ENCODE data around the gene UBXN11.
"Not testable (repeated sequence)": the region's sequence is repeated elsewhere in the genome, so short reads cannot be mapped to it uniquely, and the experiment has no call there.

UBXN11 gene

GRCh38 chr1:26307966-26308899, 1.8 kb upstream of the UBXN11 start:
- not testable (repeated sequence) for FAIRE-seq; DNase-seq (ENCODE audit: extremely low spot score, insufficient read length, low read depth)

- FAIRE-seq, result peak; percentile 64
These were observed 936 bp upstream of the UBXN11 start for GRCh38 chr1:26307363-26307781.

GRCh38 chr1:26305667-26306289, 658 bp downstream of the UBXN11 start:
- DNase-seq (ENCODE audit: extremely low spot score, insufficient read length, low read depth) (no peak), FAIRE-seq (no peak)

More at GRCh38 chr1:26307363-26307781, 936 bp upstream of the UBXN11 start:
- no peak for DNase-seq (ENCODE audit: extremely low spot score, insufficient read length, low read depth)

- DNase-seq (ENCODE audit: extremely low spot score, insufficient read length, low read depth) (no peak), FAIRE-seq (no peak)
These were observed 3.6 kb downstream of the UBXN11 start for GRCh38 chr1:26302733-26303405.

GRCh38 chr1:26300578-26301275, 5.7 kb downstream of the UBXN11 start:
- FAIRE-seq (no peak), DNase-seq (ENCODE audit: extremely low spot score, insufficient read length, low read depth) (no peak)

- FAIRE-seq (no peak), DNase-seq (ENCODE audit: extremely low spot score, insufficient read length, low read depth) (no peak)
These were observed 8.7 kb downstream of the UBXN11 start for GRCh38 chr1:26297791-26298124.

GRCh38 chr1:26297057-26297790, 9.2 kb downstream of the UBXN11 start:
- no peak for DNase-seq (ENCODE audit: extremely low spot score, insufficient read length, low read depth)

GRCh38 chr1:26296340-26297056, 9.9 kb downstream of the UBXN11 start:
- DNase-seq (ENCODE audit: extremely low spot score, insufficient read length, low read depth) (no peak), FAIRE-seq (no peak)

More at GRCh38 chr1:26297057-26297790, 9.2 kb downstream of the UBXN11 start:
- FAIRE-seq, result no peak

- DNase-seq (ENCODE audit: extremely low spot score, insufficient read length, low read depth) (no peak), FAIRE-seq (no peak)
These were observed 11.0 kb downstream of the UBXN11 start for GRCh38 chr1:26295194-26296138.

GRCh38 chr1:26293911-26294463, 12.4 kb downstream of the UBXN11 start:
- DNase-seq (ENCODE audit: extremely low spot score, insufficient read length, low read depth), result no peak
- FAIRE-seq, result no peak

- not testable (repeated sequence) for DNase-seq (ENCODE audit: extremely low spot score, insufficient read length, low read depth); FAIRE-seq
These were observed 13.7 kb downstream of the UBXN11 start for GRCh38 chr1:26292735-26293134.

- FAIRE-seq, result no peak
- no peak for DNase-seq (ENCODE audit: extremely low spot score, insufficient read length, low read depth)
These were observed 14.5 kb downstream of the UBXN11 start for GRCh38 chr1:26291939-26292338.

- DNase-seq (ENCODE audit: extremely low spot score, insufficient read length, low read depth) (no peak), FAIRE-seq (no peak)
These were observed 15.0 kb downstream of the UBXN11 start for GRCh38 chr1:26291433-26291832.

- DNase-seq (ENCODE audit: extremely low spot score, insufficient read length, low read depth) (no peak), FAIRE-seq (no peak)
These were observed 15.6 kb downstream of the UBXN11 start for GRCh38 chr1:26290882-26291261.

GRCh38 chr1:26290122-26290881, 16.1 kb downstream of the UBXN11 start:
- DNase-seq (ENCODE audit: extremely low spot score, insufficient read length, low read depth) (no peak), FAIRE-seq (peak; percentile 35)

GRCh38 chr1:26289158-26290059, 17.0 kb downstream of the UBXN11 start:
- FAIRE-seq, result peak; percentile 82
- DNase-seq (ENCODE audit: extremely low spot score, insufficient read length, low read depth), result peak; percentile 67

Measured in GM18507 (cell line).